Adrenal gland (tissue), 5 donors: Measurements from ENCODE around the gene LONRF2.

Experiments
- POLR2A ChIP-seq, 2 donors: fragments of 450-650 bp; IDR thresholded peaks; one replicate each; pipeline ENCODE4 v1.6.1; 2017; ENCODE audit warnings: antibody characterized with exemption in 2 of 2, mild to moderate bottlenecking in 2 of 2, moderate library complexity in 1 of 2
- TF ChIP-seq, protein P1 (sequence below), 6 experiments: fragments of 450-650 bp in 4 of 6; fragments of 200-600 bp in 2 of 6; sonication (generic) in 1 of 6; IDR thresholded peaks; 1 replicate in 5 of 6; 2 replicates in 1 of 6; pipeline versions ENCODE4 v1.5.1 to v1.8.0; 2016 to 2021; ENCODE audit warnings: antibody characterized with exemption in 6 of 6, mild to moderate bottlenecking in 2 of 6, moderate library complexity in 1 of 6
- donor health status: DM: no; HTN: no; CAD: no.

DNA sequence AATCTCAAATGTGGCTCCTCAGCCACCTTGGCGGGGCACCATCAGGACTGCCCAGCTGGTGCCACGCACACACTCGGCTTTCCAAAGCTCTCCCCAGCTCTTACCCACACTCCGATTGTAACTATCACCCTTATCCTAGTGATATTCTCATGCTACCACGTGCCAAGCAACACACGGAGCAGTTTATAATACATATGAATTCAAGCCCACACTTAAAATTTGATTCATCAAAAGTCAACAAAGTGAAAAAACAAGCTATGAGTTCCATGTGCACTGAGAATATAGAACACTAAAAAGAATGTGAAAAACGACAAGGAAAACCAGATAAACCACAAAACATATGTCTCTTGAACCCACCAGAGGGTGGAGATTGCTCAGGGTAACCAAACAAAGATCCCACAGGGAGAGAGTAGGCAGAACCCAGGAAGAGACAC is 31.6 kb downstream of the LONRF2 start:
- TF ChIP-seq, protein P1, sequence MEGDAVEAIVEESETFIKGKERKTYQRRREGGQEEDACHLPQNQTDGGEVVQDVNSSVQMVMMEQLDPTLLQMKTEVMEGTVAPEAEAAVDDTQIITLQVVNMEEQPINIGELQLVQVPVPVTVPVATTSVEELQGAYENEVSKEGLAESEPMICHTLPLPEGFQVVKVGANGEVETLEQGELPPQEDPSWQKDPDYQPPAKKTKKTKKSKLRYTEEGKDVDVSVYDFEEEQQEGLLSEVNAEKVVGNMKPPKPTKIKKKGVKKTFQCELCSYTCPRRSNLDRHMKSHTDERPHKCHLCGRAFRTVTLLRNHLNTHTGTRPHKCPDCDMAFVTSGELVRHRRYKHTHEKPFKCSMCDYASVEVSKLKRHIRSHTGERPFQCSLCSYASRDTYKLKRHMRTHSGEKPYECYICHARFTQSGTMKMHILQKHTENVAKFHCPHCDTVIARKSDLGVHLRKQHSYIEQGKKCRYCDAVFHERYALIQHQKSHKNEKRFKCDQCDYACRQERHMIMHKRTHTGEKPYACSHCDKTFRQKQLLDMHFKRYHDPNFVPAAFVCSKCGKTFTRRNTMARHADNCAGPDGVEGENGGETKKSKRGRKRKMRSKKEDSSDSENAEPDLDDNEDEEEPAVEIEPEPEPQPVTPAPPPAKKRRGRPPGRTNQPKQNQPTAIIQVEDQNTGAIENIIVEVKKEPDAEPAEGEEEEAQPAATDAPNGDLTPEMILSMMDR (IDR thresholded peaks at IDR 0.05): no peak
- no peak for TF ChIP-seq POLR2A (IDR thresholded peaks at IDR 0.05)
